Measurements from ENCODE around the gene AUTS2.

DNA sequence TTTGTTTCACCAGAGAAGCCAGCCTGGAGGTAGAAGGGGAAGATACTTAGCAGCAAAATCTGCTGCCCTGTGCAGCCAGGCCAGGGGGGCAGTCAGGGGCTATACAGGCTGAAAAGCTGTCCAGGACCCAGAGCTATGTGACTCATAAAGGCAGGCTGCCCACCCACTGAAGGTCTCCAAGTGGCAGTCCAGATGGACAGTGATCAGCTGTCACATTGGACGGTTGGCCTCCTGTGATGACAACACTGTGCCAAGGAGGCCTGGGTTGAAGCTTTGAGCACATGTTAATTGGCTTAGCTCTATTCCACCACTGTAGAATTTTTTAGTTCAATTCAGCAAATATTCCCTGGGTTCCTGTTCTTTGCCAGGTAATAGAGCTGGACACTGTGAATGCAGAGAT, 956.4 kb downstream of the AUTS2 start:
- TF ChIP-seq, protein P1, sequence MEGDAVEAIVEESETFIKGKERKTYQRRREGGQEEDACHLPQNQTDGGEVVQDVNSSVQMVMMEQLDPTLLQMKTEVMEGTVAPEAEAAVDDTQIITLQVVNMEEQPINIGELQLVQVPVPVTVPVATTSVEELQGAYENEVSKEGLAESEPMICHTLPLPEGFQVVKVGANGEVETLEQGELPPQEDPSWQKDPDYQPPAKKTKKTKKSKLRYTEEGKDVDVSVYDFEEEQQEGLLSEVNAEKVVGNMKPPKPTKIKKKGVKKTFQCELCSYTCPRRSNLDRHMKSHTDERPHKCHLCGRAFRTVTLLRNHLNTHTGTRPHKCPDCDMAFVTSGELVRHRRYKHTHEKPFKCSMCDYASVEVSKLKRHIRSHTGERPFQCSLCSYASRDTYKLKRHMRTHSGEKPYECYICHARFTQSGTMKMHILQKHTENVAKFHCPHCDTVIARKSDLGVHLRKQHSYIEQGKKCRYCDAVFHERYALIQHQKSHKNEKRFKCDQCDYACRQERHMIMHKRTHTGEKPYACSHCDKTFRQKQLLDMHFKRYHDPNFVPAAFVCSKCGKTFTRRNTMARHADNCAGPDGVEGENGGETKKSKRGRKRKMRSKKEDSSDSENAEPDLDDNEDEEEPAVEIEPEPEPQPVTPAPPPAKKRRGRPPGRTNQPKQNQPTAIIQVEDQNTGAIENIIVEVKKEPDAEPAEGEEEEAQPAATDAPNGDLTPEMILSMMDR (IDR thresholded peaks at IDR 0.05): no peak
- no peak for TF ChIP-seq POLR2A (IDR thresholded peaks at IDR 0.05)
